ENCODE data around the gene NTN1.

GRCh38 chr17:9206741-9207332 lies 185.5 kb downstream of the NTN1 start:
- TF ChIP-seq CTCF (IDR thresholded peaks at IDR 0.05 in 2 of 3, conservative IDR thresholded peaks at IDR 0.05 in 1 of 3; ENCODE audit: borderline replicate concordance in 1 of 3, insufficient read depth in 1 of 3, low read depth in 2 of 3, low read length in 2 of 3): no peak
- TF ChIP-seq ZFX (IDR thresholded peaks at IDR 0.05): no peak
- TF ChIP-seq POLR2A (IDR thresholded peaks at IDR 0.05; ENCODE audit: borderline replicate concordance, extremely low read depth, insufficient read depth, insufficient read length): no peak
- no peak for TF ChIP-seq RAD21 (IDR thresholded peaks at IDR 0.05; ENCODE audit: low read depth)
- no peak for TF ChIP-seq POLR2AphosphoS5 (IDR thresholded peaks at IDR 0.05; ENCODE audit: low read depth, low read length)
- TF ChIP-seq EZH2 (IDR thresholded peaks at IDR 0.05): no peak
- no peak for TF ChIP-seq EZH2phosphoT487 (IDR thresholded peaks at IDR 0.05; ENCODE audit: borderline replicate concordance)
- no peak for TF ChIP-seq ELF1 (IDR thresholded peaks at IDR 0.05; ENCODE audit: borderline replicate concordance, low read depth)
- TF ChIP-seq MAX (IDR thresholded peaks at IDR 0.05): no peak
- TF ChIP-seq JUND (IDR thresholded peaks at IDR 0.05): no peak
- TF ChIP-seq ZBTB33 (IDR thresholded peaks at IDR 0.05; ENCODE audit: extremely low read depth, insufficient replicate concordance, low read length): no peak
- TF ChIP-seq ATF3 (IDR thresholded peaks at IDR 0.05): no peak
- no peak for TF ChIP-seq SP1 (IDR thresholded peaks at IDR 0.05; ENCODE audit: low read depth)

All from HCT116 (cell line).